Large intestine (tissue), 3 donors: ENCODE results near the gene CYBA. TPM values are rescaled to one million over a fixed set of nuclear protein-coding genes. Genes with fewer than 3 reads are reported as not detected.

Experiments
- DNase-seq, 2 donors: peaks; one replicate each; pipeline versions ENCODE4 v3.0.0 to v3.0.0-alpha.2; 2013
- H3K27ac ChIP-seq: one replicate; pipeline ENCODE4 v1.5.1; 2013; ENCODE audit warnings: low read length
- H3K27me3 ChIP-seq: 2 replicates; pipeline ENCODE4 v1.6.1; 2013; ENCODE audit warnings: low read length; ENCODE audit not compliant: control insufficient read depth, insufficient read depth
- H3K36me3 ChIP-seq: 2 replicates; pipeline ENCODE4 v1.6.1; 2013; ENCODE audit warnings: low read length; ENCODE audit not compliant: control insufficient read depth, insufficient read depth
- H3K4me1 ChIP-seq: one replicate; pipeline ENCODE4 v1.6.1; 2013; ENCODE audit warnings: low read length; ENCODE audit not compliant: control insufficient read depth, insufficient read depth
- H3K4me3 ChIP-seq: one replicate; pipeline ENCODE4 v1.5.1; 2013; ENCODE audit warnings: low read length
- H3K9me3 ChIP-seq: one replicate; pipeline ENCODE4 v1.6.1; 2013; ENCODE audit warnings: mild to moderate bottlenecking, low read depth, low read length, moderate library complexity; ENCODE audit not compliant: control insufficient read depth
- WGBS: methylation state at CpG from one replicate; pipeline ENCODE4 v1.1.5; 2013; ENCODE audit warnings: low lambda C conversion rate; ENCODE audit not compliant: insufficient coverage; 5-methylcytosine and 5-hydroxymethylcytosine counted together
- polyA plus RNA-seq: library from polyadenylated mRNA; unstranded; fragments of 120-200 nt; gene quantifications from one replicate; pipeline ENCODE4 v1.2.1, GENCODE V29; 2013

The CYBA gene
- polyA plus RNA-seq, 1 donor: 195 TPM

DNA sequence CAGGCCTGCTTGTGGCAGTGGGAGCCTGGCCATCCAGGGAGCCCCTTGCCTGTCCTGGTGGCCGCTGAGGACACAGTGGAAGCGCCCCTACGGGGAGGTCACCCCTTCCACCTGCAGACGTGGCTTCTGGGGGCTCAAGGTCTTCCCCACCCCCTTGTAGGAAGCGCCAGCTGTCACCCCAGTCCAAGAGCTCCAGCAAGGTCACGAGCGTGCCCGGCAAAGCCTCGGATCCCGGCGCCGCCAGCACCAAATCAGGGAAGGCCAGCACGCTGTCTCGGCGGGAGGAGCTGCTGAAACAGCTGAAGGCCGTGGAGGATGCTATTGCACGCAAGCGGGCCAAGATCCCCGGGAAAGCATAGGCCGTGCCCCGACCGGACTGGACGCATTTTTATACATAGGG is 19.9 kb downstream of the CYBA start:
- H3K9me3 ChIP-seq: no peaks in the 10 kb centered on the region
- no peak overlapping the region for H3K27ac ChIP-seq
- peaks cover 7% of the 10 kb centered on the region for H3K4me1 ChIP-seq
- WGBS: no CpG with 5 or more reads among the region's 23 CpGs
- peaks cover 20% of the 10 kb centered on the region for H3K27me3 ChIP-seq
- no peak overlapping the region for H3K4me3 ChIP-seq
- peaks cover 52% of the 10 kb centered on the region for H3K36me3 ChIP-seq
- DNase-seq: no peak

DNA sequence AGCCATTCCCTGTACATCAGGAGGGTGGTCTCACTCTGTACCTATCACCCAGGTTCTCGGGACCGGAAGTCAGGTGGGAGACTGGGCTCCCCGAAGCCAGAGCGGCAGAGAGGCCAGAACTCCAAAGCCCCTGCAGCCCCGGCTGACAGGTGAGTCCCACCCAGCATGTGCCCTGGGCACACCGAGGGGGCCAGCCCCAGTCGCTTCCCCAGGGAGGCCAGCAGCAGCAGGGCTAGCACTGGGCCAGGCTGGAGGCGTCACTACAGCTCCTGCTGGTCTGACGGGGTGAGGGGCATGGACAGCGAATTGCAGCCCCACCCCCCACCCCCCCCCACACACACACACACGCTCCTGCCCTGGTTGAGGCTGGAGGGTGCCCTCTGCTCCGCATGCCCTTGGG is 20.4 kb downstream of the CYBA start:
- peaks cover 54% of the 10 kb centered on the region for H3K36me3 ChIP-seq

DNA sequence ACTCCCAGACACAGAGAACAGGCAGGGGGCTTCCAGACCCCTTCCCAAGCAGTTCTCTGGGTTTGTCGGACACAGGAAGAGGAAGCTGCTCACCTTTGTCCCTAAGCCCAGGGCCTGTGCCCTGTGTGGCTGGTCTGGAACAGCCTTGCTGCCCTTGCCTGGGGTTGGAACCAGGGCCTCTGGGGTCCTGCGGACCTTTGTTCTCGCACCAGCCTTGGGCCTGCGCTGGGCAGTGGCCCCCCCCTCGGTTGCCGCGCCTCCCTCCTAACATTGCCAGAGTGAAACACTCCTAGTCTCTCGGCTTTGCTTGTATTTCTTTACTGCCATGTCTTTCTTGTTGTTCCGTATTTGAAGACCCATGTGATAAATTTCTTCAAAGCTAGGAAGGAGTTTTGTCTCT is 21.0 kb downstream of the CYBA start:
- Histone ChIP-seq H3K27ac (no peak overlapping the region), H3K4me1 (peaks cover 7% of the 10 kb centered on the region), H3K9me3 (no peaks in the 10 kb centered on the region), H3K36me3 (peaks cover 60% of the 10 kb centered on the region), H3K27me3 (peaks cover 13% of the 10 kb centered on the region), H3K4me3 (no peak overlapping the region)
- no peak for DNase-seq
- WGBS: no CpG with 5 or more reads among the region's 9 CpGs

More for the DNA sequence above, 20.4 kb downstream of the CYBA start:
- Histone ChIP-seq H3K27ac (no peak overlapping the region), H3K9me3 (no peaks in the 10 kb centered on the region), H3K4me3 (no peak overlapping the region), H3K27me3 (peaks cover 18% of the 10 kb centered on the region), H3K4me1 (peaks cover 7% of the 10 kb centered on the region)
- WGBS: no CpG with 5 or more reads among the region's 12 CpGs
- no peak for DNase-seq

DNA sequence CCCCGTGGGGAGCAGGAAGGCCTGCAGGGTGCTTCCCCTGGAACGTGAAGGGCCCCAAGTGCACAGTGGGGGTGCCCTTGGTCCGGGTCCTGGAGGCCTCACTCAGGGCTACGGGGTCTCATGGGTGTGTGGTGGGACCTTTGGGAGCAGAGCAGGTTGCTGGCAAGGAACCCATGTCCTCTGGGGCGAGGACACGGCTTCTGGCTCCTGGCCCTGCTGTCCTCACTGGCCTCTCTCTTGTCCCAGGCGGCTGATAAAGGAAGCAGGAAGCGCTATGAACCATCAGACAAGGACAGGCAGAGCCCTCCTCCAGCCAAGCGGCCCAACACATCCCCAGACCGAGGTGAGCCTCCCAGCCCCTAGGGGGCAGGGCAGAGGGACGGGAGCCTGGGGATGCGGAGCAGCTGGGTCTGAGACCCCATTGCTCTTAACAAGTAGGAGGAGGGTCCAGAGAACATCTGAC is 22.3 kb downstream of the CYBA start:
- Histone ChIP-seq H3K4me3 (no peak overlapping the region), H3K27me3 (no peaks in the 10 kb centered on the region), H3K4me1 (no peaks in the 10 kb centered on the region), H3K36me3 (peaks cover 73% of the 10 kb centered on the region), H3K27ac (no peak overlapping the region), H3K9me3 (no peaks in the 10 kb centered on the region)
- DNase-seq: no peak
- no CpG with 5 or more reads among the region's 12 CpGs for WGBS

DNA sequence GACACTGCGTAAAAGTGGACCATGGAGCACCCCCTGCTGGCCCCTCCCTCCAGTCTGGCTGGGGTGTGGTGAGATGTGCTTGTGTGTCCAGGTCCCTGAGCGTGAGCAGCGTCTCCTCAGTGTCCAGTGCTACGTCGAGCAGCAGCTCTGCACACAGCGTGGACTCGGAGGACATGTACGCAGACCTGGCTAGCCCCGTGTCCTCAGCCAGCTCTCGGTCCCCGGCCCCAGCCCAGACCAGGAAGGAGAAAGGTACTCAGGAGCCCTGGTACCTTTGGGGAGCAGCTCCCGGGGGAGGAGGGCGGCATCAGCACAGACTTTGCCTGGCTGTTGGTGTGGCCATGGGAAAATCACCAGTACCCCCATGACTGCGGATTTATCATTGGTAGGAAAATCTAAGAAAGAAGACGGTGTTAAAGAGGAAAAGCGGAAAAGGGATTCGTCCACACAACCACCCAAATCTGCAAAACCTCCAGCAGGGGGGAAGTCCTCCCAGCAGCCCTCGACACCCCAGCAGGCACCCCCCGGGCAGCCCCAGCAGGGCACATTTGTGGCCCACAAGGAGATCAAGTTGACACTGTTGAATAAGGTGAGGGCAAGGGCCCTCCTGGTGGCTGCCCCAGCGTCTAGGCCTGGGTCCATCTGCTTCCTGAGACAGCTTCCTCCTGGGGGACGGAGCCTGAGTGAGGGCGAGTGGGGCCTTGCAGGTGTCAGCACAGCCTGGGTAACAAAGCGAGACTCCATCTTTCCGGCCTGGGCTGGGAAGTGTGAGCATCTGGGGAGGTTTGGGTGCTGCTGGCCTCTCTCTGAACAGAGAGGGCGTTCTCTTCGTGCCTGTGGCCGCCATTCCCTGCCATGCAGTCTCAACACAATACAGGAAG is 23.1 kb downstream of the CYBA start:
- H3K4me3 ChIP-seq: no peak overlapping the region
- peaks cover 77% of the 10 kb centered on the region for H3K36me3 ChIP-seq
- no peaks in the 10 kb centered on the region for H3K9me3 ChIP-seq
- WGBS: no CpG with 5 or more reads among the region's 27 CpGs
- no peaks in the 10 kb centered on the region for H3K4me1 ChIP-seq
- no peak for DNase-seq
- H3K27me3 ChIP-seq: no peaks in the 10 kb centered on the region
- no peak overlapping the region for H3K27ac ChIP-seq

DNA sequence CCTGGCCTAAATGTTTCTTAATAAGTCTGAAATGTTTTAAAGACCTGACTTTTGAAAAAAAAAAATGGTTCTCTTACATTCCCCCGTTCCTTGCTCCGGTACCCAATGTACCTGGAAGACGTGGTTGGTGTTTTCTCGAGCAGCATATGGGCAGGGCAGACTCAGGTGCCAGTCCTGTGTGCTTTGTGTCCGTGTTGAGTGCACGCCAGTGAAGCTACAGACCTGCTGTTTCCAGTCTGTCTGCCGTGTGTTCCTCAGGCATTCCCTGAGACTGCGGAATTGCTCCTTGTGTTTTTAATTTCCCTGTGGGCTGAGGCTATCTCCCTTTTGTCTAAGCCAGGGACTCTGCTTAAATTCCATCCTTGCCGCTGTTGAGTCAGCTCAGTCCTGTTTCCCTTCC is 24.2 kb downstream of the CYBA start:
- WGBS: 100% methylated on average over 2 of the region's 9 CpGs
- H3K4me3 ChIP-seq: no peak overlapping the region
- H3K9me3 ChIP-seq: no peaks in the 10 kb centered on the region
- H3K4me1 ChIP-seq: no peaks in the 10 kb centered on the region
- H3K36me3 ChIP-seq: peaks cover 80% of the 10 kb centered on the region
- no peak for DNase-seq
- H3K27ac ChIP-seq: no peak overlapping the region
- H3K27me3 ChIP-seq: no peaks in the 10 kb centered on the region

DNA sequence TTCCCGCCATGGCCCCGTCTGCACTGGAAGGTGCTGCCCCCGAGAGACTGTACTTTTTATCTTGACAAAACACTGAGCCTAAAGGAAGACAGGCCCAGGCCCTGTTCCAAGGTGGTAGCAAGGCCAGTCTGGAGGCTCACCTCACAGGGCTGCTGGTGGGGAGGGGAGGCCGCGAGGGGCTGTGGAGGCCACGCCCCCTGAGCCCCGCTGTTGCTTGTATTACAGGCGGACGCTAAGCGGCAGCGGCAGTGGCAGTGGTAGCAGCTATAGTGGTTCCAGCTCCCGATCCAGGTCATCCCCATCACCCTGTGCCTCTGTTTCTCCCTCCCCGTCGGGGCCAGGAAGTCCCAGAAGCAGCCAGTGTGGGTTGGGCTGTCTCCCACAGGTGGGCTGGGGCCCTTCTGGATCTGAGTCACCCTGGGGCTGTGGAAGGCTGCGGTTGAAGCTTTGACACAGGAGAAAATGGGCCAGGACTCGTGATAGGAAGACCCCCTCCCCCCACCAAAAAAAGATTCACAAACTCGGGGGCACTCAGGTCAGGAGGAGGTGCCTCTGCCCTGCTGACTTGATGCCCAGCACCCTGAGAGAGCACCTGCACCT is 25.8 kb downstream of the CYBA start:
- no peak for DNase-seq
- Histone ChIP-seq H3K27ac (no peak overlapping the region), H3K36me3 (peaks cover 68% of the 10 kb centered on the region), H3K9me3 (no peaks in the 10 kb centered on the region), H3K4me3 (no peak overlapping the region), H3K4me1 (no peaks in the 10 kb centered on the region), H3K27me3 (no peaks in the 10 kb centered on the region)
- no CpG with 5 or more reads among the region's 17 CpGs for WGBS

DNA sequence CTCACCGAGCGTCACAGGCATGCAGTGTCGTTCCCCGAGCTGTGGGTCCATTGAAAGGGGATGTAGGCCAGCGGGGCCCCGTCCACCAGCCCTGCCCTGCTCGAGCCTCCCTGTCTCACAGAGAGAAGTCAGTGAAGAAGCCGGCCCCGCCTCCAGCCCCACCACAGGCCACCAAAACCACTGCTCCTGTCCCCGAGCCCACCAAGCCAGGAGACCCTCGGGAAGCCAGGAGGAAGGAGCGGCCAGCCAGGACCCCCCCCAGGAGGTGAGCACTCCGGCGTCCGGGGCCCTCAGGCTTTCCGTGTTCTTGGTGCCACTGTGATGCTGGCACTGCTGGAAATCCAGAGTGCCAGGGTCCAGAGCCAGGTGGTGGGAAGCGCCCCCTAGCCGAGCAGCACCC is 26.4 kb downstream of the CYBA start:
- Histone ChIP-seq H3K36me3 (peaks cover 62% of the 10 kb centered on the region), H3K4me3 (no peak overlapping the region), H3K27me3 (no peaks in the 10 kb centered on the region), H3K9me3 (no peaks in the 10 kb centered on the region), H3K4me1 (no peaks in the 10 kb centered on the region), H3K27ac (no peak overlapping the region)
- no peak for DNase-seq
- no CpG with 5 or more reads among the region's 18 CpGs for WGBS

DNA sequence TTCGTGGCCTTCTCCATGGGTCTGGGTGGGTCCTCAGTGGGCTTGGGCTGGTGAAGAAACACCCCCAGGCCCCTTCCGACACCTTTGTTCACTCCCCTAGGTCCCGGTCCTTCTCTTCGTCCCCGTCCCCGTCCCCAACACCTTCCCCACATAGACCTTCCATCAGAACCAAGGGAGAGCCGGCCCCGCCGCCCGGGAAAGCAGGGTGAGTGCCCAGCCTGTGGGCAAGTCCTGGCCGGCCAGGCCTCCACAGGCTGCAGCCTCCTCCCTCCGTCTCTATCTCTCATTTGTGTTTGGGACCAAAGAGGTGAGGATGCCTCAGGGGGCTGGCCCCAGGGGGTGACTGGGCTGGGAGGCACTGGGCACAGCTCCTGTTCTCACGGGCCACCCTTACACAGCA is 27.0 kb downstream of the CYBA start:
- H3K36me3 ChIP-seq: peaks cover 66% of the 10 kb centered on the region
- WGBS: no CpG with 5 or more reads among the region's 13 CpGs

DNA sequence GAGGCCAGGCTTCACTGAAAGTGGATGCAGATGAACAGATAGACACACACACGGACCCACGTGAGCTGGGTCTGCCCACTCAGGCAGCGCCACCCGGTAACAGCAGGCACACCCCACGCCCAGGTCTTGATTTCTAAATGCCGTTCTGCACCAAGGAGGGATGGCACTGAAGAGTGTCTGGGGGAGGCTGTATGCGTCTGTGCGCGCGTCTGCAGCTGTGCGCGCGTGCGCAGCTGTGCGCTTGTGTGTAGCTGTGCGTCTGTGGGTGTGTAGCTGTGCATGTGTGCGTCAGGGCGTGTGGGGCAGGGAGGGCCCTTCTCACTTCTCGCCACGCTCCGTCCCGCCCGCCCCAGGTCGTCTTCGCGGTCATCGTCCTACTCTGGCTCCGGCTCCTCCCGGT is 28.0 kb downstream of the CYBA start:
- Histone ChIP-seq H3K4me3 (no peak overlapping the region), H3K27ac (no peak overlapping the region), H3K4me1 (peaks cover 10% of the 10 kb centered on the region), H3K9me3 (no peaks in the 10 kb centered on the region), H3K36me3 (peaks cover 60% of the 10 kb centered on the region), H3K27me3 (no peaks in the 10 kb centered on the region)
- no CpG with 5 or more reads among the region's 29 CpGs for WGBS
- no peak for DNase-seq

More for the DNA sequence above, 27.0 kb downstream of the CYBA start:
- DNase-seq: no peak
- Histone ChIP-seq H3K4me1 (peaks cover 2% of the 10 kb centered on the region), H3K27me3 (no peaks in the 10 kb centered on the region), H3K27ac (no peak overlapping the region), H3K9me3 (no peaks in the 10 kb centered on the region), H3K4me3 (no peak overlapping the region)
